Stomach (tissue), 9 donors: ENCODE results near the gene RAB19. TPM values are rescaled to one million over a fixed set of nuclear protein-coding genes. Genes with fewer than 3 reads are reported as not detected.
A peak's percentile ranks its signal among the peaks of the same experiment; 100 is the strongest.

ENCODE experiments used
- DNase-seq, 2 donors: peaks; one replicate each; pipeline versions ENCODE4 v3.0.0 to v3.0.0-alpha.2; 2013 to 2019
- H3K27ac ChIP-seq, 5 donors: fragments of 200-600 bp in 4 of 5; sonication (generic) in 4 of 5; one replicate each; pipeline ENCODE4 v1.5.1; 2013 to 2019; ENCODE audit warnings: mild to moderate bottlenecking in 1 of 5, moderate library complexity in 1 of 5
- H3K27me3 ChIP-seq, 3 donors: fragments of 200-600 bp; sonication (generic); one replicate each; pipeline ENCODE4 v1.5.1; 2017 to 2019; ENCODE audit warnings: mixed run types in 1 of 3
- H3K36me3 ChIP-seq, 4 donors: fragments of 200-600 bp; sonication (generic); 1 replicate in 3 of 4; 2 replicates in 1 of 4; pipeline ENCODE4 v1.5.1; 2016 to 2019
- H3K4me1 ChIP-seq, 4 donors: fragments of 200-600 bp; sonication (generic); one replicate each; pipeline ENCODE4 v1.5.1; 2016 to 2019
- H3K4me3 ChIP-seq, 4 donors: fragments of 200-600 bp; sonication (generic) in 3 of 4; one replicate each; pipeline ENCODE4 v1.5.1; 2016 to 2019; ENCODE audit warnings: mild to moderate bottlenecking in 1 of 4
- H3K9me3 ChIP-seq, 4 donors: fragments of 200-600 bp; sonication (generic); one replicate each; pipeline ENCODE4 v1.5.1; 2016 to 2019
- CTCF ChIP-seq, 7 experiments: fragments of 450-650 bp in 4 of 7; fragments of 200-600 bp in 3 of 7; sonication (generic) in 3 of 7; IDR thresholded peaks; one replicate each; pipeline ENCODE4 v1.5.1; 2016 to 2019; ENCODE audit warnings: antibody characterized with exemption in 7 of 7, control low read depth in 2 of 7, mild to moderate bottlenecking in 1 of 7
- EP300 ChIP-seq: sonication (generic); formaldehyde crosslinking; IDR thresholded peaks from one replicate; pipeline ENCODE4 v1.6.1; 2017; ENCODE audit warnings: antibody characterized with exemption
- POLR2A ChIP-seq, 4 donors: fragments of 450-650 bp; IDR thresholded peaks; one replicate each; pipeline ENCODE4 v1.6.1; 2016; ENCODE audit warnings: antibody characterized with exemption in 4 of 4, control low read depth in 2 of 4, mild to moderate bottlenecking in 1 of 4, moderate library complexity in 1 of 4
- POLR2AphosphoS5 ChIP-seq, 3 donors: sonication (generic); formaldehyde crosslinking; IDR thresholded peaks; one replicate each; pipeline ENCODE4 v1.6.1; 2016; ENCODE audit warnings: antibody characterized with exemption in 3 of 3
- WGBS, 5 donors: extraction: QIAGEN DNeasy Blood & Tissue Kit in 3 of 5; methylation state at CpG; one replicate each; pipeline versions ENCODE4 v1.1.5 to v1.1.7; 2013 to 2018; 5-methylcytosine and 5-hydroxymethylcytosine counted together
- intact Hi-C: fragments of 100-400 bp; cut with DNase I; formaldehyde crosslinking; loops from one replicate; pipeline ENCODE4 v1.15.1; 2023; ENCODE audit warnings: low total_unique reads
- polyA plus RNA-seq, 3 donors: library from polyadenylated mRNA; stranded (reverse); fragments of 200-250 nt; gene quantifications; one replicate each; pipeline ENCODE4 v1.2.3, GENCODE V29; 2013
- total RNA-seq, 5 donors: library from RNA; depleted of rRNA; stranded (reverse); fragments of >200 nt; gene quantifications; one replicate each; pipeline versions ENCODE4 v1.1.0 to v1.2.3, GENCODE V29; 2014 to 2016
- donor health status: healthy with polysubstance abuse.
- donor health status: Bipolar disorder and iron deficiency.
- donor health status: healthy.

RAB19 gene
- total and polyA plus RNA-seq, 8 donors, result 0.20 to 4.6 (median 0.87) TPM; not detected in 3

GRCh38 chr7:140458201-140458600 lies 54.3 kb downstream of the RAB19 start:
- Histone ChIP-seq H3K4me1 (no peaks in the 10 kb centered on the region), H3K36me3 (peaks cover 49 to 98% (median 98%) of the 10 kb centered on the region in 4 donors), H3K9me3 (no peaks in the 10 kb centered on the region), H3K27ac (no peak overlapping the region), H3K27me3 (no peaks in the 10 kb centered on the region), H3K4me3 (no peak overlapping the region)
- 81 to 95% (median 85%) methylated on average over 3 of the region's 3 CpGs for WGBS, 5 donors
- intact Hi-C loops, result no loop called here
- TF ChIP-seq POLR2AphosphoS5 (IDR thresholded peaks at IDR 0.05) (no peak), EP300 (no peak), CTCF (IDR thresholded peaks at IDR 0.05) (no peak)
- no peak for DNase-seq

- TF ChIP-seq POLR2AphosphoS5 (IDR thresholded peaks at IDR 0.05) (no peak), CTCF (IDR thresholded peaks at IDR 0.05) (no peak), EP300 (no peak), POLR2A (IDR thresholded peaks at IDR 0.05) (no peak)
- no peaks in the 10 kb centered on the region for H3K27me3 ChIP-seq
- DNase-seq, result no peak
- H3K36me3 ChIP-seq, result peaks cover 48 to 98% (median 98%) of the 10 kb centered on the region in 4 donors
- WGBS, 5 donors, result 87 to 97% (median 91%) methylated on average over 8 of the region's 8 CpGs
- H3K9me3 ChIP-seq, result no peaks in the 10 kb centered on the region
- H3K27ac ChIP-seq, result no peak overlapping the region
- no peaks in the 10 kb centered on the region for H3K4me1 ChIP-seq
- no peak overlapping the region for H3K4me3 ChIP-seq
- intact Hi-C loops, result no loop called here
Observed at GRCh38 chr7:140458916-140459315, 55.1 kb downstream of the RAB19 start.

GRCh38 chr7:140463111-140463510 lies 59.3 kb downstream of the RAB19 start:
- 95 to 100% (median 97%) methylated on average over 2 of the region's 2 CpGs for WGBS, 5 donors
- no peaks in the 10 kb centered on the region for H3K4me1 ChIP-seq
- intact Hi-C loops, result no loop called here
- TF ChIP-seq EP300 (no peak), POLR2AphosphoS5 (IDR thresholded peaks at IDR 0.05) (no peak), CTCF (IDR thresholded peaks at IDR 0.05) (no peak), POLR2A (IDR thresholded peaks at IDR 0.05) (no peak)
- DNase-seq, result no peak
- H3K27ac ChIP-seq, result no peak overlapping the region
- H3K9me3 ChIP-seq, result no peaks in the 10 kb centered on the region
- no peak overlapping the region for H3K4me3 ChIP-seq
- no peaks in the 10 kb centered on the region for H3K27me3 ChIP-seq
- H3K36me3 ChIP-seq, result peaks cover 45 to 98% (median 96%) of the 10 kb centered on the region in 4 donors

GRCh38 chr7:140475747-140476333 lies 72.0 kb downstream of the RAB19 start:
- TF ChIP-seq POLR2AphosphoS5 (IDR thresholded peaks at IDR 0.05) (no peak), CTCF (IDR thresholded peaks at IDR 0.05) (peak in 4 of 7 experiments; percentile 42 to 63 (median 54))
- H3K36me3 ChIP-seq, result peaks cover 6 to 13% (median 10%) of the 10 kb centered on the region in 4 donors
- H3K4me1 ChIP-seq, result peaks cover 28 to 66% (median 57%) of the 10 kb centered on the region in 4 donors
- no peaks in the 10 kb centered on the region for H3K27me3 ChIP-seq
- intact Hi-C loops, result no loop called here
- no peak overlapping the region for H3K4me3 ChIP-seq
- peak; percentile 50 to 79 for DNase-seq
- H3K27ac ChIP-seq, result peak overlapping the region in 1 of 5 donors; percentile 28
- H3K9me3 ChIP-seq, result no peaks in the 10 kb centered on the region
- 18 to 34% (median 26%) methylated on average over 2 of the region's 2 CpGs for WGBS, 5 donors
